Measurements from ENCODE around the gene TM9SF1. TPM values are rescaled to one million over a fixed set of nuclear protein-coding genes. Genes with fewer than 3 reads are reported as not detected.

The TM9SF1 gene
- total RNA-seq, 4 donors from 2014 or later = 44.6 to 64.4 (median 52.9) TPM

GRCh38 chr14:24172261-24172860 is 22.9 kb downstream of the TM9SF1 start:
- intact Hi-C loops (cut with DNase I; ENCODE audit: low total_unique reads) = no loop called here

GRCh38 chr14:24171422-24172260 is 23.6 kb downstream of the TM9SF1 start, which contains the start of gene REC8:
REC8 (plus strand) TSS chr14:24172080; CDS start chr14:24172553, 473 bp downstream.
- H3K4me3 ChIP-seq (ENCODE audit: low read depth, poor library complexity, severe bottlenecking) = no peak within 1 kb of the TSS
- intact Hi-C loops (cut with DNase I; ENCODE audit: low total_unique reads) = no loop called here
- TF ChIP-seq POLR2A (IDR thresholded peaks at IDR 0.05) (no peak), CTCF (IDR thresholded peaks at IDR 0.05) (no peak)
- 43 to 44% methylated on average over 61 to 62 of the region's 63 CpGs for WGBS, 2 donors
- no peak for DNase-seq (ENCODE audit: low spot score in 2 of 2)

More at GRCh38 chr14:24172261-24172860, 22.9 kb downstream of the TM9SF1 start:
- H3K4me3 ChIP-seq (ENCODE audit: low read depth, poor library complexity, severe bottlenecking) = no peak overlapping the region
- no peak for DNase-seq (ENCODE audit: low spot score in 2 of 2)
- TF ChIP-seq POLR2A (IDR thresholded peaks at IDR 0.05) (no peak), CTCF (IDR thresholded peaks at IDR 0.05) (no peak)
- 51 to 53% methylated on average over 30 of the region's 30 CpGs for WGBS, 2 donors

GRCh38 chr14:24167469-24168114 is 27.6 kb downstream of the TM9SF1 start:
- 86 to 89% methylated on average over 3 of the region's 3 CpGs for WGBS, 2 donors
- DNase-seq (ENCODE audit: low spot score in 2 of 2) = no peak
- intact Hi-C loops (cut with DNase I; ENCODE audit: low total_unique reads) = no loop called here
- no peak for TF ChIP-seq POLR2A (IDR thresholded peaks at IDR 0.05)
- peak in 1 of 3 donors; percentile 23 for TF ChIP-seq CTCF (IDR thresholded peaks at IDR 0.05)
- no peak overlapping the region for H3K4me3 ChIP-seq (ENCODE audit: low read depth, poor library complexity, severe bottlenecking)

- 92 to 93% methylated on average over 5 of the region's 5 CpGs for WGBS, 2 donors
- no peak for DNase-seq (ENCODE audit: low spot score in 2 of 2)
Measured at GRCh38 chr14:24165785-24166184, 29.5 kb downstream of the TM9SF1 start.

GRCh38 chr14:24164518-24164991 is 30.7 kb downstream of the TM9SF1 start:
- TF ChIP-seq POLR2A (IDR thresholded peaks at IDR 0.05) = no peak
- TF ChIP-seq CTCF (IDR thresholded peaks at IDR 0.05) = no peak
- DNase-seq (ENCODE audit: low spot score in 2 of 2) = no peak
- 59 to 72% methylated on average over 9 to 14 of the region's 14 CpGs for WGBS, 2 donors
- no peak overlapping the region for H3K4me3 ChIP-seq (ENCODE audit: low read depth, poor library complexity, severe bottlenecking)
- intact Hi-C loops (cut with DNase I; ENCODE audit: low total_unique reads) = no loop called here

More at GRCh38 chr14:24165785-24166184, 29.5 kb downstream of the TM9SF1 start:
- intact Hi-C loops (cut with DNase I; ENCODE audit: low total_unique reads) = no loop called here
- no peak overlapping the region for H3K4me3 ChIP-seq (ENCODE audit: low read depth, poor library complexity, severe bottlenecking)
- TF ChIP-seq CTCF (IDR thresholded peaks at IDR 0.05) = no peak
- no peak for TF ChIP-seq POLR2A (IDR thresholded peaks at IDR 0.05)

Measured in lower leg skin (tissue), 4 donors.